K562 (cell line): Measurements from ENCODE around the gene SAE1. TPM values are rescaled to one million over a fixed set of nuclear protein-coding genes. Genes with fewer than 3 reads are reported as not detected.

Experiments used
- BMI1 ChIP-seq: fragments of 150-350 bp; IDR thresholded peaks from 2 replicates; pipeline ENCODE4 v1.6.1; 2014; ENCODE audit warnings: low read length
- DPF2 ChIP-seq: fragments of 450-650 bp; IDR thresholded peaks from 2 replicates; pipeline ENCODE4 v1.6.1; 2016
- E2F6 ChIP-seq, 2 experiments: IDR thresholded peaks; 2 replicates each; pipeline ENCODE4 v1.6.1; 2011; ENCODE audit warnings: borderline replicate concordance in 1 of 2, control low read depth in 1 of 2, low read depth in 1 of 2, low read length in 1 of 2, mild to moderate bottlenecking in 1 of 2, mixed read lengths in 1 of 2, moderate library complexity in 1 of 2; ENCODE audit not compliant: insufficient read depth in 1 of 2, insufficient read length in 1 of 2, poor library complexity in 1 of 2, severe bottlenecking in 1 of 2; ENCODE audit errors: extremely low read depth in 1 of 2
- HDAC1 ChIP-seq, 2 experiments: fragments of 450-650 bp; IDR thresholded peaks; 2 replicates each; pipeline ENCODE4 v1.6.1; 2016 to 2017; ENCODE audit warnings: inconsistent platforms in 1 of 2, mild to moderate bottlenecking in 1 of 2, moderate library complexity in 1 of 2
- HSF4 ChIP-seq: fragments of 250-450 bp; sonication (Bioruptor Pico); IDR thresholded peaks from 2 replicates; pipeline ENCODE4 v2.1.2; 2022; ENCODE audit warnings: mild to moderate bottlenecking, moderate library complexity, borderline replicate concordance
- KLF10 ChIP-seq: fragments of 250-450 bp; sonication (Bioruptor Pico); IDR thresholded peaks from 2 replicates; pipeline ENCODE4 v1.6.1; 2021; ENCODE audit warnings: matching md5 sums
- MEIS2 ChIP-seq: fragments of 450-650 bp; IDR thresholded peaks from 2 replicates; pipeline ENCODE4 v1.6.1; 2014; ENCODE audit warnings: mild to moderate bottlenecking; ENCODE audit not compliant: partially characterized antibody
- MXI1 ChIP-seq: IDR thresholded peaks from 2 replicates; pipeline ENCODE4 v1.6.1; 2011; ENCODE audit warnings: low read depth, mild to moderate bottlenecking, improper control_type of control experiment, low read length
- NFATC3 ChIP-seq: fragments of 450-650 bp; IDR thresholded peaks from 2 replicates; pipeline ENCODE4 v1.6.1; 2017; ENCODE audit warnings: mild to moderate bottlenecking
- RFX1 ChIP-seq: fragments of 450-650 bp; IDR thresholded peaks from 2 replicates; pipeline ENCODE4 v1.6.1; 2016; ENCODE audit warnings: mild to moderate bottlenecking, moderate library complexity
- RFX5 ChIP-seq: IDR thresholded peaks from 2 replicates; pipeline ENCODE4 v1.6.1; 2011; ENCODE audit warnings: low read depth, mild to moderate bottlenecking, improper control_type of control experiment, low read length
- STAT5B ChIP-seq: fragments of 250-450 bp; sonication (Bioruptor Pico); IDR thresholded peaks from 2 replicates; pipeline ENCODE4 v1.8.0; 2021; ENCODE audit warnings: mild to moderate bottlenecking, inconsistent platforms
- TRIM24 ChIP-seq, 2 experiments: fragments of 450-650 bp; IDR thresholded peaks; 2 replicates each; pipeline ENCODE4 v1.6.1; 2016
- TRIM25 ChIP-seq: fragments of 450-650 bp; IDR thresholded peaks from 2 replicates; pipeline ENCODE4 v1.7.0; 2016; ENCODE audit warnings: borderline replicate concordance
- ZBTB17 ChIP-seq: fragments of 450-650 bp; formaldehyde crosslinking; IDR thresholded peaks from 2 replicates; pipeline ENCODE4 v1.4.0; 2020; ENCODE audit warnings: mild to moderate bottlenecking
- ZEB2 ChIP-seq: fragments of 450-650 bp; IDR thresholded peaks from 2 replicates; pipeline ENCODE4 v1.6.1; 2016
- ZNF586 ChIP-seq: fragments of 450-650 bp; formaldehyde crosslinking; conservative IDR thresholded peaks from 2 replicates; pipeline ENCODE4 v1.4.0; 2020; ENCODE audit warnings: mild to moderate bottlenecking, moderate library complexity
- ZNF696 ChIP-seq: fragments of 250-450 bp; sonication (Bioruptor Pico); conservative IDR thresholded peaks from 2 replicates; pipeline ENCODE4 v1.4.0; 2020; ENCODE audit warnings: mild to moderate bottlenecking, moderate library complexity
- ZNF75A ChIP-seq: fragments of 450-650 bp; formaldehyde crosslinking; IDR thresholded peaks from 2 replicates; pipeline ENCODE4 v1.4.0; 2020; ENCODE audit warnings: mild to moderate bottlenecking
- polyA plus RNA-seq, 8 experiments: library from polyadenylated mRNA; depleted of rRNA in 4 of 8; stranded (reverse) in 5 of 8; unstranded in 3 of 8; fragments of >200 nt; fragmentation: Nextera tagmentation in 2 of 8; fragmentation: Illumina TruSeq in 1 of 8; extraction: Ambion mirVana in 2 of 8; extraction: Trizol in 1 of 8; gene quantifications; 2 replicates each; pipeline versions ENCODE4 v1.2.1 to v1.2.3, GENCODE V29; 2011 to 2014; ENCODE audit warnings: inconsistent platforms in 1 of 8, missing spikeins in 1 of 8
- total RNA-seq, 7 experiments: library from RNA; depleted of rRNA in 6 of 7; stranded (reverse); fragments of >200 nt in 6 of 7; fragmentation: Illumina TruSeq in 2 of 7; extraction: Trizol in 2 of 7; gene quantifications; 2 replicates each; pipeline versions ENCODE4 v1.2.1 to v1.2.3, GENCODE V29; 2011 to 2021; ENCODE audit warnings: low replicate concordance in 1 of 7
- TF ChIP-seq, protein P1 (sequence below): sonication (generic); formaldehyde crosslinking; IDR thresholded peaks from 2 replicates; pipeline ENCODE4 v1.5.0; 2020; ENCODE audit warnings: missing genetic modification reagents
- TF ChIP-seq, protein P2 (sequence below): fragments of 450-650 bp; formaldehyde crosslinking; conservative IDR thresholded peaks from 2 replicates; pipeline ENCODE4 v1.4.0; 2022; ENCODE audit warnings: mild to moderate bottlenecking, missing genetic modification characterization
- TF ChIP-seq, protein P3 (sequence below): fragments of 200-800 bp; sonication (Bioruptor generic); IDR thresholded peaks from 2 replicates; pipeline ENCODE4 v1.6.1; 2017; ENCODE audit warnings: missing genetic modification characterization, missing compliant biosample characterization

SAE1 gene
- total and polyA plus RNA-seq, 9 of the 15 experiments (the other 6 are each of a cell fraction or from before 2014, with no cell fraction given), result 82.8 to 299 (median 217) TPM

GRCh38 chr19:47112166-47112996 is 18.3 kb upstream of the SAE1 start (continued):
- TF ChIP-seq ZNF696 (CRISPR knock-in tag) (no peak), HSF4 (CRISPR knock-in tag) (no peak), RFX5 (no peak), MXI1 (no peak; the same call in 1 of the 2 replicates), MEIS2 (no peak), ZBTB17 (CRISPR knock-in tag) (no peak), STAT5B (CRISPR knock-in tag) (no peak), HDAC1 (IDR thresholded peaks at IDR 0.05) (peak in 1 of 2 experiments; percentile 56; a peak in 2 of 4 replicates), ZEB2 (no peak), RFX1 (no peak), ZNF75A (0 out of 2 replicates have a peak, but pooled peaks have one; percentile 44), KLF10 (CRISPR knock-in tag) (no peak), TRIM24 (IDR thresholded peaks at IDR 0.05) (no peak), TRIM25 (peak; percentile 19; the same call in 1 of the 2 replicates), E2F6 (IDR thresholded peaks at IDR 0.05; ENCODE audit: borderline replicate concordance in 1 of 2, extremely low read depth in 1 of 2, insufficient read depth in 1 of 2, insufficient read length in 1 of 2, low read depth in 1 of 2, low read length in 1 of 2, poor library complexity in 1 of 2, severe bottlenecking in 1 of 2) (peak; percentile 40 to 81), DPF2 (peak; percentile 11; the same call in 1 of the 2 replicates), ZNF586 (0 out of 2 replicates have a peak, but pooled peaks have one; percentile 46), NFATC3 (no peak), BMI1 (no peak)
- TF ChIP-seq, protein P1, sequence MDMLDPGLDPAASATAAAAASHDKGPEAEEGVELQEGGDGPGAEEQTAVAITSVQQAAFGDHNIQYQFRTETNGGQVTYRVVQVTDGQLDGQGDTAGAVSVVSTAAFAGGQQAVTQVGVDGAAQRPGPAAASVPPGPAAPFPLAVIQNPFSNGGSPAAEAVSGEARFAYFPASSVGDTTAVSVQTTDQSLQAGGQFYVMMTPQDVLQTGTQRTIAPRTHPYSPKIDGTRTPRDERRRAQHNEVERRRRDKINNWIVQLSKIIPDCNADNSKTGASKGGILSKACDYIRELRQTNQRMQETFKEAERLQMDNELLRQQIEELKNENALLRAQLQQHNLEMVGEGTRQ, result no peak
- TF ChIP-seq, protein P2, sequence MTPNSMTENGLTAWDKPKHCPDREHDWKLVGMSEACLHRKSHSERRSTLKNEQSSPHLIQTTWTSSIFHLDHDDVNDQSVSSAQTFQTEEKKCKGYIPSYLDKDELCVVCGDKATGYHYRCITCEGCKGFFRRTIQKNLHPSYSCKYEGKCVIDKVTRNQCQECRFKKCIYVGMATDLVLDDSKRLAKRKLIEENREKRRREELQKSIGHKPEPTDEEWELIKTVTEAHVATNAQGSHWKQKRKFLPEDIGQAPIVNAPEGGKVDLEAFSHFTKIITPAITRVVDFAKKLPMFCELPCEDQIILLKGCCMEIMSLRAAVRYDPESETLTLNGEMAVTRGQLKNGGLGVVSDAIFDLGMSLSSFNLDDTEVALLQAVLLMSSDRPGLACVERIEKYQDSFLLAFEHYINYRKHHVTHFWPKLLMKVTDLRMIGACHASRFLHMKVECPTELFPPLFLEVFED, result peak; percentile 58; the same call in 1 of the 2 replicates
- TF ChIP-seq, protein P3, sequence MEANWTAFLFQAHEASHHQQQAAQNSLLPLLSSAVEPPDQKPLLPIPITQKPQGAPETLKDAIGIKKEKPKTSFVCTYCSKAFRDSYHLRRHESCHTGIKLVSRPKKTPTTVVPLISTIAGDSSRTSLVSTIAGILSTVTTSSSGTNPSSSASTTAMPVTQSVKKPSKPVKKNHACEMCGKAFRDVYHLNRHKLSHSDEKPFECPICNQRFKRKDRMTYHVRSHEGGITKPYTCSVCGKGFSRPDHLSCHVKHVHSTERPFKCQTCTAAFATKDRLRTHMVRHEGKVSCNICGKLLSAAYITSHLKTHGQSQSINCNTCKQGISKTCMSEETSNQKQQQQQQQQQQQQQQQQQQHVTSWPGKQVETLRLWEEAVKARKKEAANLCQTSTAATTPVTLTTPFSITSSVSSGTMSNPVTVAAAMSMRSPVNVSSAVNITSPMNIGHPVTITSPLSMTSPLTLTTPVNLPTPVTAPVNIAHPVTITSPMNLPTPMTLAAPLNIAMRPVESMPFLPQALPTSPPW (CRISPR knock-in tag), result peak; percentile 98
